GM18498 (cell line): ENCODE results near the gene NPDC1.
A peak's percentile ranks its signal among the peaks of the same experiment; 100 is the strongest.
"Not testable (repeated sequence)": the region's sequence is repeated elsewhere in the genome, so short reads cannot be mapped to it uniquely, and the experiment has no call there.

Experiments
- ATAC-seq: cut with Tn5 transposase; IDR thresholded peaks from one replicate; pipeline ENCODE4 v1.9.1; 2021; ENCODE audit warnings: mild to moderate bottlenecking, moderate library complexity; ENCODE audit not compliant: unreplicated experiment

NPDC1 gene

DNA sequence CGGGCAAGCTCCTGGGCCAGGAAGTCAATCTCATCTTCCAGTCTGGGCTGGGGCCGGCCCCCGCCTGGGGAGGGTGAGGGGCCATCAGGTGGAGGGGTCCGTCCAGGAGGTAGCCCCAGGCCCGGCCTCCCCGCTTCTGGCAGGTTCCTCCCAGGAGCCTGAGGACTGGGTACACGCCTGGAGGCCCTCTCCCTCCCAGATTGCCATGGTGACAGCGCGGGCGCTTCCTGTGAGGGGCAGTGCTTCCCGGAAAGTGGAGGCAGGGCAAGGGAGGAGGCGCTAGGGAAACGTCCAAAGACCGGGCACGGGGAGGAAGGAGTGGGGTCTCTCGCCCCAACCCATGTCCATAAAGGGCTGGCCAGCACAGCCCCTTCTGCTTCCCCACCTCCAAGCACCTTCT, 4.9 kb downstream of the NPDC1 start:
- ATAC-seq, result no peak

DNA sequence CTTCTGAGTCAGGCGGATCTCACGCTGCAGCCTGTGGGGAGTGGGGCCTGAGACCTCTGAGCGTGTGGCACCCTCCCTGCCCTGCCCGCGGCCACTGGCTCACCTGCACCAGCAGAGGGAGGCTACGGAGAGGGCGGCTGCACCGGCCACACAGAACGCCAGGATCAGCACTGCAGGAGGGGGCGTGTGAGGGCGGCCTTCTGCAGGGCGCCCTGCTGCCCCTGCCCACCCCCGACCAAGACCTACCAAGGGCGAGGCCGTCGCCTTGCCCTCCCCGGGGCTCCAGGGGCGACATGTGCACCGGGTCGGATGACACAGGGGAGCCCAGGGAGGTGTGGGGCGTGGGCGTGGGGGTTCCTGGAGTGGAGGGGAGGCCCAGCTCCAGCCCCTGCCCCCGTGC, 5.4 kb downstream of the NPDC1 start:
- ATAC-seq, result no peak

DNA sequence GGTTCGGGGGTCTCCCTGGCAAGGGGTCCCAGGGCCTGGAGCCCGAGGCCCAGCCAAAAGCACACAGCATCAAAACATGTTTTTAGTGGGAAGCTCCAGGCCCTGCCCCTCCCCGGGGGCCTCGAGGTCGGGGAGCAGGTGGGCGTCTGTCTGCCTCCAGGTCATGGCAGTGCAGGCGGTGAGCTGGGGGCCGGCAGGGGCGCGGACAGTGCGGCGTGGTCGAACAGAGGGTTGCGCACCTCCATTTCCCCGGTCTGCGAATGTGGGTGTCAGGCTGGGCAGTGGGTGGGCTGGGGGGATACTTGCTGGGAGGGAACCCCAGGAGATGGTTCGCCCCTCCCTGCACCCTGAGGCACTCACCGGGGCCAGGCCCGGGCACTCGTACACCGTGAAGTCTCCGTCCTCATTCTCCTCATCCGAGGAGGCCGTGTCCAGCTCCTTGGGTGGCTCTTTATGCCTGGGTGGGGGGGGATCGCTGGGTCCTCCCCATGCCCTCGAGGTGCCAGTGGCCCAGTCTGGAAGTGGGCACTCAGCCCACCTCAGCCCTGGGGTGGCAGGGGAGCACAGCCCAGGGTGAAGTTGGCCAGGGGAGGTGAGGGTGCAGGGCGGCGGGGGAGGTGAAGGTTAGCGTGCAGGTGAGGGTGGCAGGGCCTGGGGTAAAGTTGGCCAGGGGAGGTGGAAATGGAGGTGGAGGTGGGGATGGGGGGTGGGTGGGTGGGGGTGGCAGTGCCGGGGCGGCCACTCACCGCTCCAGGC, 6.2 kb downstream of the NPDC1 start:
- no peak for ATAC-seq

DNA sequence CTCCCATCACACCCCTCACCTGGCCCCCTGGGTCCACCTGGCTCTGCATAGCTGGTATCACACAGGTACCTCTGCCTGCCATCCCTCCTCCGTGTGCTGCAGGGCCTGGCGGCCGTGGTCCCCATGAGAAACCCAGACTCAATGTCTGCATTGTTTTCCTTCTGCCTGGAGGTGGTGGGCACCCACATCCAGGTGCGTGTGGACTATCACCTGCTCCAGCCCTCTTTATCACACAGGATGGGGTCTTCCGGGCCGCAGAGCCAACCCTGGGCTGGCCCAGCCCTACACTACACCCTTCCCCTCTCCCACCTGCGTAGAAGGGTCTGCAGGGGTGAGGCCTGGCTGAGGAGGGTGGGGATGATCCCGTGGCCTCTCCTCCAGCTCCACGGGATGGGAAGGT, 7.1 kb downstream of the NPDC1 start:
- ATAC-seq, result no peak

DNA sequence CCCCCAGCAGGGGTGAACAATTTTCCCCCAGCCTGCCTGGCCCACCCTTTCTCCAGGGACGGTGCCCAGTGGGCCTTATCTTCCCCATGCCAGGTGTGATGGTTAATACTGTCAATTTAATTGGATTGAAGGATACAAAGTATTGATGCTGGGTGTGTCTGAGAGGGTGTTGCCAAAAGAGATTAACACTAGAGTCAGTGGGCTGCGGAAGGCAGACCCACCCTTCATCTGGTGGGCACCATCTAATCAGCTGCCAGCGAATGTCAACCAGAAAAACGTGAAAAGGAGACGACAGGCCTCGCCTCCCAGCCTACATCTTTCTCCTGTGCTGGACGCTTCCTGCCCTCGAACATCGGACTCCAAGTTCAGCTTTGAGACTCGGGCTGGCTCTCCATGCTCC, 8.5 kb downstream of the NPDC1 start:
- no peak for ATAC-seq

GRCh38 chr9:137037035-137037434, 8.9 kb downstream of the NPDC1 start:
- no peak for ATAC-seq

DNA sequence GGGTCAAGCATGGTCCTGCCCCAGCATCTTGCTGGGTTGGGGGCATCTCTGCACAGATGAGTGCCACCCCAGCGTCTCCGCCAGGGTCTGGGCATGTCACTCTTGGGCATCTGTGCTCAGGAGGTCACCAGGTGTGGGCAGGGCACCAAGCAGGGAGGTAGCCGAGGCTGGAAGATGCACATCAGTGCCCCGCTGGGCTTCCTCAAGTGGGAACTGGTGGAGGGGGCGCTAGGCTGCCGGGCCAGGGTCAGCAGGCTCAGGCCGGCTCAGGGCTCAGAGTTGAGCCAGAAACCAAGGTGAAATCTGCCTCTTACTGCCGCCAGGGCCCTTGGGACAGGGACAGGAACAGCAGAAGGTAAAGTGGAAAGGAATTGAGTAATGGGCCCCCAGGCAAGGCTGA, 10.0 kb downstream of the NPDC1 start:
- no peak for ATAC-seq

GRCh38 chr9:137035507-137035834, 10.5 kb downstream of the NPDC1 start:
- no peak for ATAC-seq

- ATAC-seq, result peak; percentile 58
Measured at GRCh38 chr9:137034709-137035506, 11.1 kb downstream of the NPDC1 start.

DNA sequence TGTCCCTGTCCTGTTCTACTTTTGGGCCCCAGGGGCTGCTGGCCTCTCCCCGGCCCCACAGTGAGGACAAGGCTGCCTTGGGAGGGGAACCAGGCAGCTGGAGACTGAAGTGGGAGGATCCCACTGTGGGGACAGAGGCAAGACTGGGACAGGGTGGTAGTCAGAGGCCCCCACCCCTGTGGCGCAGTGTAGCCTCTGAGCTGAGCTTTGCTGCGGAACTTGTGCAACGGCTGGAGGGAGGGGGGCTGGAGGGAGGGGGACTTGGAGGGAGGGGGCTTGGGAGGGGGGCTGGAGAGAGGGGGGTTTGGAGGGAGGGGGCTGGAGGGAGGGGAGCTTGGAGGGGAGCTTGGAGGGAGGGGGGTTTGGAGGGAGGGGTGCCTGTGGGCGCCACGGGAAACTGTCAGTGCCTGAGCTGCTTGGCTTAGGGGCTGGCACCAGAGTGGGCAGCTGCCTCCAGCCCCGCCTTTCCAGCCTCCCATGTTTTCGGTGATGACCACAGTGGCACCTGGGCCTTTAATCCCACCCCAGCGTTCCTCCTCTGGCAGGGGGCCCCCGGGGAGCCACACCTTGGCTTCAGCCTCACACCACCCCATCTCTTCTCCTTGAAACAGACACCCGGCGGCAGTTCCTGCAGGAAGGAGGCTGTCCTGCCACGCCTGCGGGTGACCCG, 11.8 kb downstream of the NPDC1 start:
- ATAC-seq, result no peak

DNA sequence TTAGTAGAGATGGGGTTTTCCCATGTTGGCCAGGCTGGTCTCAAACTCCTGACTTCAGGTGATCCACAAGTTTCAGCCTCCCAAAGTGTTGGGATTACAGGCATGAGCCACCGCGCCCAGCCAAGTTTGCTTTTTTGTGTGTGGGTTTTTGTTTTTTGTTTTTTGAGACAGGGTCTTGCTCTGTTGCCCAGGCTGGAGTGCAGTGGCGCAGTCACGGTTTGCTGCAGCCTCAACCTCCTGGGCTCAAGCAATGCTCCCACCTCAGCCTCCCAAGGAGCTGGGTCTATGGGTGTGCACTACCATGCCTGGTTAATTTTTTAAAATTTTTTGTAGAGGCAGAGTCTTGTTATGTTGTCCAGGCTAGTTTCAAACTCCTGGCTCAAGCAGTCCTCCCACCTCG, 12.5 kb downstream of the NPDC1 start:
- ATAC-seq, result not testable (repeated sequence)

GRCh38 chr9:137032858-137033257, 13.1 kb downstream of the NPDC1 start:
- no peak for ATAC-seq

DNA sequence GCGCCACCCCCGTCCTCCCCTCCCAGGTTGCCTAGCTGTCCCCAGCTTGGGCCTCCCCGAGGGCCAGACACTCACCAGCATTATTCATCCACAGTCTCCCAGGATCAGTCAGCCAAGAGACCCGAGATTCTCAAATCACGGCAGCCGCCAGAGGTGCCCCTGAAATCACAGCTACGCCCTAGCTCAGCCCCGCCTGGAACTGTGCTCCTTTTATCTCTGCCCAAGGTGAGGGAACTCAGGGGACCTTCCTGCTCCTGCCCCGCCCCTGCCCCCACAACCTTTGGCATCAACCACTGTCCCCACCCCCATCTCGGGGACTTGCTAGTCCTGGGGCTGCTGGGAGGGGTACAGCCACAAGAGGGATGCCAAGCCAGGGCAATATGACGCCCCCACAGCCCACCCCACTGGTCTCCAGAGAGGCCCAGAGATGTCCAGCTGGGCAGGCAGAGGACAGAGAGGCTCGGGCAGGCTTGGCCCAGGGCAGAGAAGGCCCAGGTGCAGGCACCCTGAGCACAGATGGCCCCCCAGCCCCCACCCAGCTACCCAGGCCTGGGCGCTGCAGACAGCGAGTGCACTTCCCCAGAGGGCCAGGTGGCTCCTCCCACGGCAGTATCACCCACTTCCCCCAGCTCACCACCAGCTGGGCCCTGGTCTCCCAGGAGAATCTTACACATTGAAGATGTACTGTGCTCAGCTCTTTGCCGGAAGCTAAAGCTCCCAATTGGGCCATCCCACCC, 13.9 kb downstream of the NPDC1 start, which contains the start of gene FUT7:
Gene FUT7, minus strand, starts transcription at position 185 of the 737 bp plus-strand sequence. Its CDS starts 97 bp downstream, at position 88.
- ATAC-seq, result no peak

GRCh38 chr9:137030538-137031527, 15.1 kb downstream of the NPDC1 start:
- ATAC-seq, result no peak

DNA sequence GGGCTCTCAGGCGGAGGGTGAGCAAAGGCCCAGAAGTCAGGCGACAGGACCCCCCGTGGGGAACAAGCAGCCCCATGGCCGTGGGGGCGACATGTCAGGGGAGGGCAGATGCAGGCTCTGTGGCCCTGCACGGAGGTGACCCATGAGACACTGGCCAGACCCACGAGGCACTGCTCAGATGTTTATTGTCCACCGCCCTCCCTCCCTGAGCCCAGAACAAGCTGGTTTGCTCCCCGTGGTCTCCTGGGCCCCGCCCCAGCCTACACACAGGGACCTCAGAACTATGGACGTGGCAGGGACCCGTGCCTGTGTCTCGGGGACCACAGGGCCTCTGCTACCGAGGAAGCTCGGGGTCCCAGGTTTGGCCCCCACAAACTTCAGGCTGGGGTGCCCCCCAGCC, 16.0 kb downstream of the NPDC1 start:
- no peak for ATAC-seq

DNA sequence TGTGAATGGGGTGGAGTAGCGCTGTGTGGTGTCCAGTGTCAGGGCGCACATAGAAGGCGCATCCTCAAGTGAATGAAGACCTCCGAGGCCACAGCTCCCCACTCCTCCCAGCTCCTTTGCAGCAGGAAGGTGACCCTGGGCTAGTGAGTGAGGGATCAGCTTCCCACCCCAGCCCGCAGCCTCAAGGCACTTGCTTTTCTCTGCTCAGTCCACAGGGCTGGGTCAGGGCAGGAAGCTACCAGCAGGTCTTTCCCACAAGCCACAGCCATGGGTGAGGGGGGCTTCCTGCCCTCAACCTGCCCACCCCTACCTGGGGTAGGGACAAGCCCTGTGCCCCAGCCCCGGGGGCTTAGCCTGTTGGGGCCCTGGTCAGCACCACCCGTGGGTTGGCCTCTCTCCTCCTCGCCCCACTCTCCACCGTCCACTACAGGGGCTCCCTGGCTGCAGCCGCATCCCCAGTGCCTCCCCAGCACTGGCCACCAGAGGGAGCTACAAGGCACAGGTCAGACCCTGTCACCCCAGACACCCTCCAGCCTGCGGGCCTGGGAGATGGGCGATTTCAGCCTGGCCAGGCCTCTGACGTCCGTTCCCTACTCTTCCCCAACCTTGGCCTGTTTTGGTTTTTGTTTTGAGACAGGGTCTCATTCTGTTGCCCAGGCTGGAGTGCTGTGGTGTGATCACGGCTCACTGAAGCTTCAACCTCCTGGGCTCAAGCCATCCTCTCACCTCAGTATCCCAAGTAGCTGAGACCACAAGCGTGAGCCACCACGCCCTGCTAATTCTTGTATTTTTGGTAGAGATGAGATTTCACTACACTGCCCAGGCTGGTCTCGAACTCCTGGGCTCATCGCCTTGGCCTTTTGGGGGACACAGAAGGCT, 16.7 kb downstream of the NPDC1 start:
- peak; percentile 36 for ATAC-seq

GRCh38 chr9:137028263-137029057, 17.5 kb downstream of the NPDC1 start:
- ATAC-seq, result peak; percentile 46
